DOHH2 (cell line): ENCODE measurements around the gene UPF1.

Experiments used
- H3F3A ChIP-seq: fragments of 200-600 bp; sonication (generic), shearing (Covaris generic); 2 replicates; pipeline ENCODE4 v1.6.0; 2016; ENCODE audit warnings: antibody characterized with exemption, mild to moderate bottlenecking; ENCODE audit not compliant: control insufficient read depth, insufficient read depth
- H3K27ac ChIP-seq: fragments of 200-600 bp; sonication (generic); 2 replicates; pipeline ENCODE4 v1.5.1; 2014; ENCODE audit warnings: low read depth, mild to moderate bottlenecking, low read length, moderate library complexity
- H3K27me3 ChIP-seq: fragments of 200-600 bp; sonication (generic); 2 replicates; pipeline ENCODE4 v1.6.1; 2014; ENCODE audit warnings: mild to moderate bottlenecking, low read length, mixed read lengths; ENCODE audit not compliant: control insufficient read depth
- H3K36me3 ChIP-seq: fragments of 200-600 bp; sonication (generic); 2 replicates; pipeline ENCODE4 v1.6.1; 2014; ENCODE audit warnings: mild to moderate bottlenecking, low read length, moderate library complexity, mixed read lengths; ENCODE audit not compliant: control insufficient read depth
- H3K4me1 ChIP-seq: fragments of 200-600 bp; sonication (generic); 2 replicates; pipeline ENCODE4 v1.6.1; 2014; ENCODE audit warnings: mild to moderate bottlenecking, low read length, mixed read lengths; ENCODE audit not compliant: control insufficient read depth
- H3K4me2 ChIP-seq: fragments of 200-600 bp; sonication (generic); 2 replicates; pipeline ENCODE4 v1.6.0; 2014; ENCODE audit warnings: mild to moderate bottlenecking, low read length, moderate library complexity
- H3K4me3 ChIP-seq: fragments of 200-600 bp; sonication (generic); 2 replicates; pipeline ENCODE4 v1.5.1; 2014; ENCODE audit warnings: mild to moderate bottlenecking, low read length, mixed read lengths
- H3K79me2 ChIP-seq: fragments of 200-600 bp; sonication (generic); 2 replicates; pipeline ENCODE4 v1.6.1; 2014; ENCODE audit warnings: mild to moderate bottlenecking, low read length, mixed read lengths; ENCODE audit not compliant: control insufficient read depth
- H3K9me2 ChIP-seq: fragments of 200-600 bp; sonication (generic); replicated peaks from 2 replicates; pipeline ENCODE4 v1.6.1; 2014; ENCODE audit warnings: mild to moderate bottlenecking, low read length, mixed read lengths; ENCODE audit not compliant: control insufficient read depth
- H3K9me3 ChIP-seq: fragments of 200-600 bp; sonication (generic); 2 replicates; pipeline ENCODE4 v1.6.1; 2014; ENCODE audit warnings: antibody characterized with exemption, low read length, mixed read lengths; ENCODE audit not compliant: control insufficient read depth, insufficient read depth
- H4K20me1 ChIP-seq: fragments of 200-600 bp; sonication (generic); 2 replicates; pipeline ENCODE4 v1.6.0; 2014; ENCODE audit warnings: low read depth, mild to moderate bottlenecking, antibody characterized with exemption, low read length, moderate library complexity; ENCODE audit not compliant: control insufficient read depth, insufficient read depth
- EZH2phosphoT487 ChIP-seq: fragments of 200-600 bp; sonication (generic); IDR thresholded peaks from 2 replicates; pipeline ENCODE4 v1.6.1; 2017; ENCODE audit warnings: borderline replicate concordance, mild to moderate bottlenecking, antibody characterized with exemption, low read length, moderate library complexity, mixed read lengths
- TF ChIP-seq, protein P1 (sequence below): fragments of 200-600 bp; sonication (generic); IDR thresholded peaks from one replicate; pipeline ENCODE4 v1.5.1; 2014; ENCODE audit warnings: antibody characterized with exemption, mild to moderate bottlenecking, low read depth, low read length; ENCODE audit not compliant: poor library complexity, severe bottlenecking

Gene UPF1

DNA sequence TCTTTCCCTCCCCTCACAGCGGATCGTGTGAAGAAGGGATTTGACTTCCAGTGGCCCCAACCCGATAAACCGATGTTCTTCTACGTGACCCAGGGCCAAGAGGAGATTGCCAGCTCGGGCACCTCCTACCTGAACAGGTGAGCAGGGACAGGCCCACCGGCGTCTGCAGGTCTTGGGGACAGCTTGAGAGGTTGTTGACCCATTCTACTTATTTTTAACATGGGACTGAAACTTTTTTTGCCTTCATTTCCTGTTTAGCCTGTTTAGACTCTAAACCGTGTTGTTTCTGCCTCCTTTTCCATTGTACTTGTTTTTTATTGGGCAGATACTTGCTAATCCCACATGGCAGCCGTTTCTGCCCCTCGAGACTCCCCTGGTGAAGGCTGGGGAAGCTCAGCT is 28.5 kb downstream of the UPF1 start:
- H3K4me2 ChIP-seq: no peak overlapping the region

DNA sequence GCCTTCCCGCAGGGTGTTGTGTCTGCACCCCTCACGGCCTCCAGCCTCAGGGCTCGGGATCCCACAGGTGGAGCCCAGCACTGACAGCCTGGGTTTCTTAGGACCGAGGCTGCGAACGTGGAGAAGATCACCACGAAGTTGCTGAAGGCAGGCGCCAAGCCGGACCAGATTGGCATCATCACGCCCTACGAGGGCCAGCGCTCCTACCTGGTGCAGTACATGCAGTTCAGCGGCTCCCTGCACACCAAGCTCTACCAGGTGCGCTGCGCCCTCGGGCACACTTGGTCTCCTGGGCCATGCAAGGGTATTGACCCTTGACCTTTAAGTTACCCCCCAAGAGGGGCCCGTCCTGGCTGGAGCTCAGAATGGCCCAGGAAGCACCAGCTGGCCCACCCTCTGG is 29.0 kb downstream of the UPF1 start:
- Histone ChIP-seq H3K27me3 (no peaks in the 10 kb centered on the region), H3K4me2 (no peak overlapping the region), H3K79me2 (peaks cover 12% of the 10 kb centered on the region), H3K36me3 (peaks cover 96% of the 10 kb centered on the region), H3K4me3 (no peak overlapping the region), H3K4me1 (no peaks in the 10 kb centered on the region), H3K27ac (no peak overlapping the region), H3K9me3 (no peaks in the 10 kb centered on the region), H3F3A (0 out of 2 replicates have a peak, but pooled peaks cover under 1% of the 10 kb centered on the region), H4K20me1 (0 out of 2 replicates have a peak, but pooled peaks cover 3% of the 10 kb centered on the region), H3K9me2 (no peaks in the 10 kb centered on the region)
- TF ChIP-seq, protein P1, sequence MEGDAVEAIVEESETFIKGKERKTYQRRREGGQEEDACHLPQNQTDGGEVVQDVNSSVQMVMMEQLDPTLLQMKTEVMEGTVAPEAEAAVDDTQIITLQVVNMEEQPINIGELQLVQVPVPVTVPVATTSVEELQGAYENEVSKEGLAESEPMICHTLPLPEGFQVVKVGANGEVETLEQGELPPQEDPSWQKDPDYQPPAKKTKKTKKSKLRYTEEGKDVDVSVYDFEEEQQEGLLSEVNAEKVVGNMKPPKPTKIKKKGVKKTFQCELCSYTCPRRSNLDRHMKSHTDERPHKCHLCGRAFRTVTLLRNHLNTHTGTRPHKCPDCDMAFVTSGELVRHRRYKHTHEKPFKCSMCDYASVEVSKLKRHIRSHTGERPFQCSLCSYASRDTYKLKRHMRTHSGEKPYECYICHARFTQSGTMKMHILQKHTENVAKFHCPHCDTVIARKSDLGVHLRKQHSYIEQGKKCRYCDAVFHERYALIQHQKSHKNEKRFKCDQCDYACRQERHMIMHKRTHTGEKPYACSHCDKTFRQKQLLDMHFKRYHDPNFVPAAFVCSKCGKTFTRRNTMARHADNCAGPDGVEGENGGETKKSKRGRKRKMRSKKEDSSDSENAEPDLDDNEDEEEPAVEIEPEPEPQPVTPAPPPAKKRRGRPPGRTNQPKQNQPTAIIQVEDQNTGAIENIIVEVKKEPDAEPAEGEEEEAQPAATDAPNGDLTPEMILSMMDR: no peak
- TF ChIP-seq EZH2phosphoT487: no peak

More for the DNA sequence above, 28.5 kb downstream of the UPF1 start:
- Histone ChIP-seq H3K4me3 (no peak overlapping the region), H3K27me3 (no peaks in the 10 kb centered on the region), H3K79me2 (peaks cover 13% of the 10 kb centered on the region), H3K27ac (no peak overlapping the region), H3K9me3 (no peaks in the 10 kb centered on the region), H4K20me1 (0 out of 2 replicates have a peak, but pooled peaks cover 3% of the 10 kb centered on the region), H3K9me2 (no peaks in the 10 kb centered on the region), H3F3A (no peaks in the 10 kb centered on the region), H3K36me3 (peaks cover 96% of the 10 kb centered on the region), H3K4me1 (no peaks in the 10 kb centered on the region)
- TF ChIP-seq EZH2phosphoT487: no peak
- TF ChIP-seq, protein P1: no peak

DNA sequence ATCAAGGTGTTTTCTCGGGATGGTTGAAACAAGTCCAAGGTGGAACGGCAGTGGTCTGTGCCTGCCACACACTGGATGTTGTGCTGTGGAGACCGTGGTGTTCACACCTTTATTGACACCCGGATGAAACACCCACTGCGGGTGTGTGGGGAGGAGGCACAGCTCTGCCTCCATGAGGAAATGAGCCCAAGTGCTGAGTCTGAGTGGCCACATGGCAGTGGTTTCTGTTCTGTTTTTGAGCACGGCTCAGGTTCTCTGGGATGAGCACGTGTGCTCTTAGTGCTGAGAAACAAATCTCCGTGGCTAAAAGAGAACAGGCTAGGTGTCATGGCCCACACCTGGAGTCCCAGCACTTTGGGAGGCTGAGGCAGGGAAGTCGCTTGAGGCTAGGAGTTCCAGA is 29.5 kb downstream of the UPF1 start:
- Histone ChIP-seq H3K4me3 (no peak overlapping the region), H3K79me2 (peaks cover 8% of the 10 kb centered on the region), H3K4me1 (no peaks in the 10 kb centered on the region), H3K27me3 (no peaks in the 10 kb centered on the region), H3K36me3 (peaks cover 96% of the 10 kb centered on the region), H4K20me1 (0 out of 2 replicates have a peak, but pooled peaks cover 3% of the 10 kb centered on the region), H3K27ac (no peak overlapping the region), H3K4me2 (no peak overlapping the region), H3F3A (0 out of 2 replicates have a peak, but pooled peaks cover 3% of the 10 kb centered on the region), H3K9me2 (no peaks in the 10 kb centered on the region), H3K9me3 (no peaks in the 10 kb centered on the region)
- TF ChIP-seq, protein P1: no peak
- TF ChIP-seq EZH2phosphoT487: no peak
